ENCODE measurements around the gene PLEKHH2.

The PLEKHH2 gene

GRCh38 chr2:43763091-43763490, 126.0 kb downstream of the PLEKHH2 start:
- DNase-seq (ENCODE audit: low read depth): no peak

DNA sequence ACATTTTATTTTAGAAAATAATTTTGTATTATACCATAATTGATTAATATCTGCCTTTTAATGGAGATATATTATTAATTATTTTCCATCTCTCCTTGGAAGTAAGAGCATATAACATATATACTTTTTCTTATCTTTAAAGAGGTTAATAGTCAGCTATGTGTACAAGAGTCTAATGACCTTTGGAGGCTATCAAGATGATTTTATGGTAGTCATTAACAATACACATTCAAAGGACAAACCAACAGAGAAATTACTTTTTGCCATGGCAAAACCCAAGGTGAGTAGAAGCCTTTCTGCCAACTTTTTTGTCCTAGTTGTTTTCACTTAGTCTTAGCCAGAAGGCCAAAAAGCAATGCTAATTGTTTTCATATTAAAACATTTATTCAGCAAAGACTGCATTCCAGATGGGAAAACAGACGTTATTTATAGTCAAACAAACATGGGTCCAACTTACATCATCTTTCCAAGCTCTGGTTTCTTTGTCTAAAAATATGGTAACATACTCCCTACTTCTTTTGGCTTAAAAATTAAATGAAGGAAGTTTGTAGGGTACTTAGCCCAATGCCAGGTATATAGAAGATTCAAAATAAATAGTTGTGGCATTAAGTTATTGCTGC, 127.1 kb downstream of the PLEKHH2 start:
- no peak for DNase-seq (ENCODE audit: low read depth)

- no peak for DNase-seq (ENCODE audit: low read depth)
These were observed 128.9 kb downstream of the PLEKHH2 start for GRCh38 chr2:43766006-43766405.

GRCh38 chr2:43773876-43774613, 137.0 kb downstream of the PLEKHH2 start, which contains the start of gene DYNC2LI1:
Gene DYNC2LI1 (plus strand): TSS chr2:43774039. CDS start chr2:43774139, 100 bp downstream.
- peak; percentile 88 for DNase-seq (ENCODE audit: low read depth)

GRCh38 chr2:43774617-43775016, 137.6 kb downstream of the PLEKHH2 start:
- no peak for DNase-seq (ENCODE audit: low read depth)

DNA sequence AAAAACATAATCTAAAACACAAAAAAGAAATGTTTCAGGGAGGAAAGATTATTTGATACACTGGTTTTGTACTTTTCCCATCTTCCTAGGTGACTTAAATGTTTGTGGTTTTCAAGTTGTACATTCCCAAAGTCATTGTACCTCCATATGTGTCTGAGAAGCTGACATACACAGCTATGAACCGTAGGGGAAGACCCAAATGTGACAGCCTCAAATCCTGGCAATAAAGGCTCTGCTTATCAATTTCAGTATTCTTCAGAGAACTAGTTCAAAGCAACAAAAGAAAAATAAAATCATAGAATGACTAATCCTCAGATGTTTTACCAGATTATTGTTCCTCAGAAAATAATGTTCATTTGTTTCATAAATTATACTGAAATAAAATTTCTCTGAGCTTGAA, 139.3 kb downstream of the PLEKHH2 start:
- no peak for DNase-seq (ENCODE audit: low read depth)

DNA sequence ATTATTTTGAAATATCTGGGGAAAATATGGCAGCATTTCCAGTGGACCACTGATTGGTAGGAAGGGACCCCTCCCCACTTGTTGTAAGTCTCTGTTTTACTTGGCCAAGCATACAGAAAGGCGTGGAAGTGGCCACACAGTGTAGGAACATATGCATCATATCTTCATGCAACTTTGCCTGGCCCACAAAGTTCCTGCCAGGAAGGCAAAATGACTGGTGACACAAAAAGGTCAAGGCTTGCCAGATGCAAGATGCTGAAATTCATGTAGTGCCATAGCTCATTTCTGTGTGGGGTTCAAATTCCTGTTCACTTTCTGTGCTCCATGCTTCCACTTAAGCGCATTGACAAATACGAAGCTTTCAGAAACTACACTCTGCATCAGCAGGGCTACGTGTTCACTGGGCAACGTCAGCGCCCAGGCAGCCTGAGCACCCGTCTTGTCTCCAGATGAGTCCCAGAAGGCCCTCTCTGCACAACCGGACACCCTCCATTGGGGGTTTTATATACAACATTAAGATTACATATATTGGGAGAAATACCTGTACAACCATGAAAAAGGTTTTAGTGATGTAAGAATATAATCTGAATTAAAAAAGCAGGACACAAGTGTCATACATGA, 140.4 kb downstream of the PLEKHH2 start:
- DNase-seq (ENCODE audit: low read depth): no peak

DNA sequence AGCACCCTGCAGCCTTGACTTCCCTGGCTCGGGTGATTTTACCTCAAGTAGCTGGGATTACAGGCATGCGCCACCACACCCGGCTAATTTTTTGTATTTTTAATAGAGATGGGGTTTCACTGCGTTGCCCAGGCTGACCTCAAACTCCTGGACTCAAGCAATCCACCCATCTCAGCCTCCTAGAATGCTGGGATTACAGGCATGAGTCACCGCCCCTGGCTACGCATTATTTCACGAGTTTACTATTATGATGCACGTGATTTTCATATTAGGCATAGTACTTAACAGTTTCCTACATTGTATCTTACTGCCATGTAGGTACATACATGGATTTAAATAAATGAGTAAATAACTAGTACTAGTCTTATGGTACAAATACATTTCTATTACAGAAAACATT, 141.2 kb downstream of the PLEKHH2 start:
- peak; percentile 41 for DNase-seq (ENCODE audit: low read depth)

DNA sequence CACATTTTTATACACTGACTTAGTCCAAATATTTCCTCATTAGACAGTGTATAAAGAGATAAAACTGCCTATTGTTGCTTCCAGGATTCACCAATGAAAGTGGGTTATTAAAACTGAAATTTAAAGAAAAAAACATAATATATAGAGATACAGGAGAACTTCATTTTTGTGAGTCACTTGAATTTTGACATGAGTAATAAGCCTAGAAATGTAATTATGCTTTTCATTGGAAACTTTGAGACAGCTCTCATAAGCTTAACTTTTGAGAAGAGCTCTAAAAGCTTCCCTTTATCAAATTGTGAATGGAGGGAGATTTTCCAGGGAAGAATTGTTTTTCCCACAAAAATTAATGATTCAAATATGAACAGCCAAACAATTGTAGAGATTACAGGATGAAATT, 150.8 kb downstream of the PLEKHH2 start:
- DNase-seq (ENCODE audit: low read depth): no peak

- DNase-seq (ENCODE audit: low read depth): no peak
These were observed 151.6 kb downstream of the PLEKHH2 start for GRCh38 chr2:43788646-43789045.

- DNase-seq (ENCODE audit: low read depth): peak; percentile 55
These were observed 153.1 kb downstream of the PLEKHH2 start for GRCh38 chr2:43790147-43790546.

GRCh38 chr2:43791035-43791765, 154.1 kb downstream of the PLEKHH2 start:
- no peak for DNase-seq (ENCODE audit: low read depth)

- peak; percentile 10 for DNase-seq (ENCODE audit: low read depth)
These were observed 155.6 kb downstream of the PLEKHH2 start for GRCh38 chr2:43792653-43793052.

GRCh38 chr2:43794956-43795355, 157.9 kb downstream of the PLEKHH2 start:
- DNase-seq (ENCODE audit: low read depth): no peak

DNA sequence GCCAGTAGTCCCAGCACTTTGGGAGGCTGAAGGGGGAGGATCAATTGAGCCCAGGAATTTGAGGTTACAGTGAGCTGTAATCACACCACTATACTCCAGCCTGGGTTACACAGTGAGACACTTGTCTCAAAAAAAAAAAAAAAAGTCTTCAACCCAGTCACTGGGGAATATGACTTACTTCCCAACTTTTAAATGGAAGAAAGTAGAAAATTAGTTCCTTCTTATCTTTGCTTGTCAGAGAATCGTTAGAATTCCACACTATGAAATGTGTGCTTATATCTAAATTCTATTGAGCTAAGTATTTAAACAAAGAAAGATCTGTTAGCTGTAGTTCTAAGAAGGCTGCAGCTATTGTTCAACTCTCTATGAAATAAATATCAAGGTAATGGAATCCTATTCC, 159.1 kb downstream of the PLEKHH2 start:
- no peak for DNase-seq (ENCODE audit: low read depth)

DNA sequence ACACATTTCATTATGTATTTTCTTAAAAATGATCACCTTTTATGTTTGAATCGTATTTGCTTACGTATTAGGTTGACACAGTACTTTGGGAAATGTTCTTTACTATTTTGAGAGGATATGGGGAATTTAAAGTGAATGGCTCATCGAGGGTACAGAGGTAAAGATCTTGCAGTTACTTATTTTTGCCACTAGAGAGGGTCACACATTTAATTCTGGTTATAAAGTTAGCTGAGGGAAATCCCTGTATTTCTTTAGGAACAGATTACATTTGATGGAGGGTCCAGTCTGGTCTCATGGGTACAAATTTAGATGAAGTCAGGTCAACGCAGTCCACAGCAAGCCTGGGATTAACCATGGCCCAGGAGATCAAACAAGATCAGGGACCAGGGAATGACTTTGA, 161.2 kb downstream of the PLEKHH2 start:
- DNase-seq (ENCODE audit: low read depth): no peak

GRCh38 chr2:43800894-43801293, 163.8 kb downstream of the PLEKHH2 start:
- no peak for DNase-seq (ENCODE audit: low read depth)

DNA sequence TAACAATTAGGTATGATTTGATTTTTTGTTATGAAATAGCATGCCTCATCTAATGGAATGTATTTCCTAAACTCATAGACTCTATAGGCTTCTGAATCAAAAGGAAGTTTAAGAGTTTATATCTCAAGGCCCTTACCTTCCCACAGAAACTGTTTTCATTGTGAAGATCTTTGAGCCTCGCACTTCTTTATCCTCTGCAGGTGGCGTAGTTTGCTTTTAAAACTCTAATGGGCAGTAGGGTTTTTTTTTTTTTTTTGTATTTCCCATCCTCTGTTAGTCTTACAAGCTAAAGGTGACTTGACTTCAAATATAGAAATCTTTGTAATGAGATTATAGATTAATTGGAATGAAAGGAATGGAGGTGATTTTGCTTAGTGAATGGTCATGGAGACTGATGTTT, 165.1 kb downstream of the PLEKHH2 start:
- no peak for DNase-seq (ENCODE audit: low read depth)

- DNase-seq (ENCODE audit: low read depth): no peak
These were observed 166.1 kb downstream of the PLEKHH2 start for GRCh38 chr2:43803113-43803512.

GRCh38 chr2:43806719-43807031, 169.6 kb downstream of the PLEKHH2 start:
- DNase-seq (ENCODE audit: low read depth): no peak

- DNase-seq (ENCODE audit: low read depth): no peak
These were observed 173.4 kb downstream of the PLEKHH2 start for GRCh38 chr2:43810452-43810851.

DNA sequence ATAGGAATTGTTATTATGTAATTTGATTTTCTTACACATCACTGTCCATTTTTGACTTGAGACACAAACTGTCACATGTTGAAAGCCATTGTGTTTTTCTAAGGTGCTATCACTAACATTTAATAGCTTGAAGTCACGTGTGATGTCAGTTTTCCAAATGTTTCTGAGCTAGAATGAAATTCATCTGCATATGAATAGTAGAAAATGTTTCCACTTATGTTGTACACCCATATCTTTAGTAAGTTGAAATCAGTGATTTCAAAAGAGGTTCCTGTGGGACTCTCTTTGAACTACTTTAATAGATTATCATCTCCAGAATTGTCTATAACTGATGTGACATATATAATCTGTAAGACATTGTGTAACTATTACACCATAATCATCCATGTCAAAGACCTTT, 173.8 kb downstream of the PLEKHH2 start:
- no peak for DNase-seq (ENCODE audit: low read depth)

DNA sequence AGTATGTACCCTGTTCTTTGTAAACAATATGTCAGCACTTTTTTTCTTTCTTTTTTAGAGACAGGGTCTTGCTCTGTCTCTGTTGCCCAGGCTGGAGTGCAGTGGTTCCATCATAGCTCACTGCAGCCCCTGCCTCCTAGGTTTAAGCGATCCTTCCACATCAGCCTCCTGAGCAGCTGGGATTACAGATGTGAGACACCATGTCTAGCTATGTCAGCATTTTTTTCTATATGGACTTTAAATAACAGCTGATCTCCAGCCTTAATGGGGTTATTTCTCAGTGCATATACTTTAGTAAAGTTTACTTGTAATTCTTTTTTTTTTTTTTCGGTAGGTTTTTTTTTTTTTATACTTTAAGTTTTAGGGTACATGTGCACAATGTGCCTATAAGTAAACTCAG, 174.9 kb downstream of the PLEKHH2 start:
- DNase-seq (ENCODE audit: low read depth): no peak
